HG02759 (cell line): ENCODE measurements around the gene SPDYE4.

Source experiments
- ATAC-seq: cut with Tn5 transposase; IDR thresholded peaks from one replicate; pipeline ENCODE4 v1.9.1; 2021; ENCODE audit warnings: mild to moderate bottlenecking, moderate library complexity; ENCODE audit not compliant: unreplicated experiment

The SPDYE4 gene

GRCh38 chr17:8713878-8714277, 44.5 kb downstream of the SPDYE4 start:
- ATAC-seq, result no peak

- ATAC-seq, result no peak
Observed at GRCh38 chr17:8713315-8713714, 45.0 kb downstream of the SPDYE4 start.

- ATAC-seq, result no peak
Observed at GRCh38 chr17:8712698-8713097, 45.6 kb downstream of the SPDYE4 start.

- ATAC-seq, result no peak
Observed at GRCh38 chr17:8711291-8711690, 47.1 kb downstream of the SPDYE4 start.

GRCh38 chr17:8710813-8711212, 47.5 kb downstream of the SPDYE4 start:
- ATAC-seq, result no peak

- no peak for ATAC-seq
Observed at GRCh38 chr17:8709006-8709405, 49.3 kb downstream of the SPDYE4 start.

- no peak for ATAC-seq
Observed at GRCh38 chr17:8708025-8708461, 50.3 kb downstream of the SPDYE4 start.

GRCh38 chr17:8707332-8708024, 50.9 kb downstream of the SPDYE4 start:
- no peak for ATAC-seq

- no peak for ATAC-seq
Observed at GRCh38 chr17:8706431-8706830, 51.9 kb downstream of the SPDYE4 start.

GRCh38 chr17:8705427-8705826, 52.9 kb downstream of the SPDYE4 start:
- no peak for ATAC-seq

- no peak for ATAC-seq
Observed at GRCh38 chr17:8703001-8703400, 55.3 kb downstream of the SPDYE4 start.

GRCh38 chr17:8701754-8702153, 56.6 kb downstream of the SPDYE4 start:
- no peak for ATAC-seq

GRCh38 chr17:8701221-8701620, 57.1 kb downstream of the SPDYE4 start:
- ATAC-seq, result no peak
